Fibroblast of pulmonary artery (primary cell): Measurements from ENCODE around the gene CLPTM1.

Source experiments
- DNase-seq: peaks from one replicate; pipeline ENCODE4 v3.0.0-alpha.2; 2010; ENCODE audit warnings: low read depth
- H3K4me3 ChIP-seq: replicated peaks from 2 replicates; pipeline ENCODE4 v1.5.1; 2011; ENCODE audit warnings: low read depth, mild to moderate bottlenecking, control low read depth, low read length, moderate library complexity
- TF ChIP-seq, protein P1 (sequence below): IDR thresholded peaks from 2 replicates; pipeline ENCODE4 v1.5.1; 2011; ENCODE audit warnings: mild to moderate bottlenecking, control low read depth, low read length, inconsistent platforms; ENCODE audit errors: missing control alignments

CLPTM1 gene

DNA sequence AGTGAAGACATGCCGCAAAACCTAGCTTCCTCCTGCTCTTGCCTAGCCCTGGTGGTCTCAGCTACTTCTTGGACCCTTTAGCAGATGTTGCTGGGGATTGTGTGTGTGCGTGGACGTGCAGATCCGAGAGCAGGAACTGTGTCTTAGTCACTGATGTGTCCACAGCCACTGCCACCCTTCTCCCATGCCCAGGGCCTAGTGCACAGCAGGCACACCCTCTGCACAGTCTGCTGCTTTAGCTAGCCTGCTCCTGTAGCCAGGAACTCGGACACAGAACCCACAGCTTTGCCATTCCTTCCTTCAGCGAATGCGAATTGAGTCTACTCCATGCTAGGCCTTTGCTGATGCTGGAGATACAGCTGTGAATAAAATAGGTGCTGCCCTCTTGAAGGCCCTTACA lies 2.3 kb downstream of the CLPTM1 start:
- TF ChIP-seq, protein P1, sequence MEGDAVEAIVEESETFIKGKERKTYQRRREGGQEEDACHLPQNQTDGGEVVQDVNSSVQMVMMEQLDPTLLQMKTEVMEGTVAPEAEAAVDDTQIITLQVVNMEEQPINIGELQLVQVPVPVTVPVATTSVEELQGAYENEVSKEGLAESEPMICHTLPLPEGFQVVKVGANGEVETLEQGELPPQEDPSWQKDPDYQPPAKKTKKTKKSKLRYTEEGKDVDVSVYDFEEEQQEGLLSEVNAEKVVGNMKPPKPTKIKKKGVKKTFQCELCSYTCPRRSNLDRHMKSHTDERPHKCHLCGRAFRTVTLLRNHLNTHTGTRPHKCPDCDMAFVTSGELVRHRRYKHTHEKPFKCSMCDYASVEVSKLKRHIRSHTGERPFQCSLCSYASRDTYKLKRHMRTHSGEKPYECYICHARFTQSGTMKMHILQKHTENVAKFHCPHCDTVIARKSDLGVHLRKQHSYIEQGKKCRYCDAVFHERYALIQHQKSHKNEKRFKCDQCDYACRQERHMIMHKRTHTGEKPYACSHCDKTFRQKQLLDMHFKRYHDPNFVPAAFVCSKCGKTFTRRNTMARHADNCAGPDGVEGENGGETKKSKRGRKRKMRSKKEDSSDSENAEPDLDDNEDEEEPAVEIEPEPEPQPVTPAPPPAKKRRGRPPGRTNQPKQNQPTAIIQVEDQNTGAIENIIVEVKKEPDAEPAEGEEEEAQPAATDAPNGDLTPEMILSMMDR = no peak
- DNase-seq = no peak
- H3K4me3 ChIP-seq = no peak overlapping the region

DNA sequence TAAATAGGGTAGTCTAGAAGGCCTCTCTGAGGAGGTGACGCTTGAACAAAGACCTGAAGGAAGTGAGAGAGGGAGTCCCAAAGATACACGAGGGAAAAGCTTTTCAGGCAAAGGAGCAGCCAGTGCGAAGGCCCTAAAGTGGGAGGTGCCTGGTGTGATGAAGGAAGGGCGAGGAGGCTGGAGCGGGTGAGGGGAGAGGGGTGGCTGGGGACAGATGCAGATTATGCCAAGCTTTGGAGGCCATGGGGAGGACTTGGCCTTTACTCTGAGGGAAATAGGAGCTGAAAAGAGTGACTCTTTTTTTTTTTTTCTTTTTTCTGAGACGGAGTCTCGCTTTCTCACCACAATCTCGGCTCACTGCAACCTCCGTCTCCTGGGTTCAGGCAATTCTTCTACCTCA lies 2.9 kb downstream of the CLPTM1 start:
- TF ChIP-seq, protein P1 = no peak
- no peak overlapping the region for H3K4me3 ChIP-seq
- no peak for DNase-seq

DNA sequence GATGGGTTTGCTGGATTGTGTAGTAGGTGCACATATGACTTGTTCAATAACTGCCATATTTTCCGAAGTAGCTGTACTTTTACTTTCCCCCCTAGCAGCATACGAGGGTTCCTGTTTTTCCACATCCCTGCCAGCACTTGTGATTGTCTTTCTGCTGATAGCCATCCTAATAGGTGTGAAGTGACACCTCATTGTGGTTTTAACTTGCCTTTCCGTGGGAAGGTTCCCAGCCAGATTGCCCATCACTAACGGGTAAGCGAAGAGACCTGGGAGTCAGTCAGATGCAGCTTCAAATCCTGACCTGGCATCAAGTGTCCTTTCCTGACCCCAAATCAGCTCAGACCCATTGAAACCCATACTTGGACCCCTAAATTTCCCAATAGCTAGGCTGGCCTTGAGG lies 4.5 kb downstream of the CLPTM1 start:
- TF ChIP-seq, protein P1 = no peak

DNA sequence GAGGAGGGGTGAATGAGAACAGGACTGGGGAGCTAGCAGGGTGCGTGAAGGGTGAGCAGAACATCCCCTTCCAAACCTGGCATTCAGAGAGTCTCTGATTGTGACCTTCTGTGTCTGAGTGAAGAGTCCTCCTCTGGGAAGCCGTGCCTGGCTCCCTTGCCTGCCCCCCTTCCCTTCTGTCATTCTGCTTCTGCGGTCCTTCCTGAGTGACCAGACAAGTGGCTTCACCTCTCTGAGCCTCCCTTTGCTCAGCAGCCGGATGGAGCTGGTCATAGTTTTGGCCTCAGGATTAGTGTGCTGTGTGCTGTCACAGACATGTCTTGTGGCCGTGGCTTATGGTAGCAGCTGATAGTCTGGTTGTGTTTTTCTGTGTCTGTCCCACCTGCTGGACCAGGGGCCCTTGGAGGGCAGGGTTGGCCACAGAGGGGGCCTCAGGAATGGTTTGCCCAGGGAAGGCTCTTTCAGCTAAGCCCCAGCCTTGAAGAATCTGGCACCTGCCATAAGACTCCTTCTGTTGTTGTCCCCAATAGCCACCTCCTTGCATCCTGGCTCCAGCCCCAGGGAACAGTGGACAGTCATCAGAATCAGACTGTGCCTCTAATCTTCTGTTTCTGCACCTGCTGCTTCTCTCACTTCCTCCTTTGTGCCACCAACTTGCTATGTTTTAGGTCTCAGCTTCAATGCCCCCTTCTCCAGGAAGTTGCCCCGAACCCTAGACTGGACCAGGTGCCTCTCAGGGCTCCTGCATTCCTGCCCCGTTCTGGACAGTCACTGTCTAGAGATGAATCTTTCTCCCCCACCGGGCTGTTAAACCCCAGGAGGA lies 5.9 kb downstream of the CLPTM1 start:
- DNase-seq = no peak
- no peak overlapping the region for H3K4me3 ChIP-seq
- TF ChIP-seq, protein P1 = no peak

More for the DNA sequence above, 4.5 kb downstream of the CLPTM1 start:
- H3K4me3 ChIP-seq = no peak overlapping the region
- no peak for DNase-seq

DNA sequence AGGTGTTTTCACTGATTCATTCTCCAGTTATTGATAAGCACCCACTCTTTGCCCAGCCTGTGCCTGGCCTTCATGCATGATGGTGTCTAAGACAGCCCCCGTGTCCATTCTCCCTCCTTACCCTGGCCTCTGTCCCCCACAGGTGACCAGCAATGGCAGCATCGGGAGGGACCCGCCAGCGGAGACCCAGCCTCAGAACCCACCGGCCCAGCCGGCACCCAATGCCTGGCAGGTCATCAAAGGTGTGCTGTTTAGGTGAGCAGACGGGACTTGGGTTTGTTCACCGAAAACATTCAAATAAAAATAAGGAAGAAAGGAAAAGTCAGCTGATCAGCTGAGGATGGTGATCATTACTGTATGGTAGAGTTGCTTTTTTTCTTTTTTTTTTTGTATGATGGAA lies 6.6 kb downstream of the CLPTM1 start:
- no peak for DNase-seq
- no peak overlapping the region for H3K4me3 ChIP-seq
- TF ChIP-seq, protein P1 = no peak

DNA sequence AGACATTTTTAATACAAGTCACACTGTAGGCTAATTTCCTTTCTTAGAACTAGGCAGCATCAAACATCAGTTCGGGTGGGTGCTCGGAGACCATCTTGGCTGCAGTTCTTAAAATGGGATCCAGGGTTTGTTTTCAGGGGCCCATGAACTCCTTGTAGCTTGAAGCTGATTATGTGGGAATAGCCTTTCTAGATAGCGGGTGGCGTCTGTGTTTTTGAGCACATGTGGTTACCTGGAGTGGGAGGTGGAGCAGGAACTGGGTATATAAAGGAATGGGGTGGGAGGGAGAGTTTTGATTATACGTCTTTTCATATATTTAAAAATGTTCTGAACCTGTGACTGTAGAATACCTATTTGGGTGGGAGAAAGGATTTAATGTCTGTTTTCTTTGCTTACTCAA lies 12.9 kb downstream of the CLPTM1 start:
- no peak for DNase-seq
- TF ChIP-seq, protein P1 = no peak
- H3K4me3 ChIP-seq = no peak overlapping the region

DNA sequence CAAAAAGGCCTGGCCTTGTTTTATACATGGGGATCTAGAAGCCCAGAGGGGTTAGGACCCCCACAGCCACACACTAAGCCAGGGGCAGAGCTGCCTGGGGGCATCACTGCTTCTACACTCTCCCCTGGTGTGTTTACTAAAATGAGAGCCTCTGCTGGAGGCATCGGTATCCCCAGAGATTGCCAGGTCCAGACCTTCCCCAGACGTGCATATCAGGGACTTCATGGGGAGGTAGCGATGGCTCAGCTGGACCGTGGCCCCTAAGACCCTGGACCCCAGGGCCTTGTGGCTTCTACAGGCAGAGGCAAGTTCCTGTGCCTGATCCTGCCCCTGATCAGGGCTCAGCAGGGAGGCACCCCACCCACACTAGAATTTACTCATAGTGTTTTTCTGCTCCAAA lies 13.5 kb downstream of the CLPTM1 start:
- no peak for DNase-seq
- no peak overlapping the region for H3K4me3 ChIP-seq
- TF ChIP-seq, protein P1 = no peak
